Right lung (tissue), 5 donors: ENCODE results near the gene PHETA2. TPM values are rescaled to one million over a fixed set of nuclear protein-coding genes. Genes with fewer than 3 reads are reported as not detected.
A peak's percentile ranks its signal among the peaks of the same experiment; 100 is the strongest.
"Not testable (repeated sequence)": the region's sequence is repeated elsewhere in the genome, so short reads cannot be mapped to it uniquely, and the experiment has no call there.

Experiments used
- DNase-seq, 2 donors: peaks; one replicate each; pipeline ENCODE4 v3.0.0-alpha.2; 2013
- polyA plus RNA-seq, 5 donors: library from polyadenylated mRNA; unstranded; fragments of 120-200 nt; gene quantifications; one replicate each; pipeline versions ENCODE4 v1.2.1 to v1.2.3, GENCODE V29; 2013; ENCODE audit warnings: inconsistent platforms in 1 of 5, low replicate concordance in 1 of 5; ENCODE audit not compliant: insufficient read length in 5 of 5, insufficient read depth in 1 of 5

Gene PHETA2
- polyA plus RNA-seq, 5 donors, result 12.7 to 22.1 (median 14.5) TPM

DNA sequence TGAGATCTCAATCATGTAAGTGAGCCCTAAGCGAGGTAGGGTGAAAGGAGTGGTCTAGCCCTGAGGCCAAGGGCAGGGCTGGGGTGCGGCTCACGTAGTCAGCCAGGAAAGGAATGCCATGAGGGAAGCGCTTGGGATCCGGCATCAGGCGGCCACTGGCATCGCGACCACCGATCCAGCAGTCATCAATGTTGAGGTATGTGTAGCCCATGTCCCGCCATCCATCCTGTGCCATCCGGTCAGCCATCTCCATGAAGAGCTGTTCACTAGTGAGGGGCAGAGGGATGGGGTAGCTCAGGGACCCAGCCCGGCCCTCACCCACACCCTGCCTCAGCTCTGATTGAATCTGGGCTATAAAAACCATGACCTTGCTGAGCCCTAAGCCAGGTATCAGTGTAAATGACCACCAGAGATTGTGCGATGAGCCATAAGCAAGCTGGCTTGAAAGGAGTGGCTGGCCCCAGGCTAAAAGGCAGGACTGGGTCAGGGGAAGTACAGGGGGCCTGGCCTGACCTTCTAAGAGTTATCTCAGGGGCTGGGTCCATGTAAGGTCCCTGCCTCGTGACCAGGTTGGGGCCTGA is 6.3 kb upstream of the PHETA2 start:
- no peak for DNase-seq

DNA sequence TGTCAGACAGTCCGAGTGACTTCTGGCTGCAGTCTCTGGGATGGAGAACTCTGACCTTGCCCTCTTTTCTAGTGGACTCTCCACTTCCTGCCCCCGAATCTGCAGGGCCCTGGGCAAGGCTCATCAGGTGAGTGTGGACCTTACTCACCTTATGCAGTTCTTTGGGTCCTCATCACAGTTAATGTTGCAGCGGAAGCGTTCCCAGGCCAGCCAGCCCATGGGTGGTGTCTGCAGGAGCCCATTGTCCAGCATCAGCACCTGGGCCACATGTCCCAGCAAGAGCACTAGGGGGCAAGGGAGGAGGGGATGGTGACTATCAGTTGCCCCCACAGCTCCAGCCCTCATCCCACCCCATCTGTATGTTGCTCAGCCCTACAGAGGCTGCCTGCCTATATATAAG is 5.8 kb upstream of the PHETA2 start:
- no peak for DNase-seq

DNA sequence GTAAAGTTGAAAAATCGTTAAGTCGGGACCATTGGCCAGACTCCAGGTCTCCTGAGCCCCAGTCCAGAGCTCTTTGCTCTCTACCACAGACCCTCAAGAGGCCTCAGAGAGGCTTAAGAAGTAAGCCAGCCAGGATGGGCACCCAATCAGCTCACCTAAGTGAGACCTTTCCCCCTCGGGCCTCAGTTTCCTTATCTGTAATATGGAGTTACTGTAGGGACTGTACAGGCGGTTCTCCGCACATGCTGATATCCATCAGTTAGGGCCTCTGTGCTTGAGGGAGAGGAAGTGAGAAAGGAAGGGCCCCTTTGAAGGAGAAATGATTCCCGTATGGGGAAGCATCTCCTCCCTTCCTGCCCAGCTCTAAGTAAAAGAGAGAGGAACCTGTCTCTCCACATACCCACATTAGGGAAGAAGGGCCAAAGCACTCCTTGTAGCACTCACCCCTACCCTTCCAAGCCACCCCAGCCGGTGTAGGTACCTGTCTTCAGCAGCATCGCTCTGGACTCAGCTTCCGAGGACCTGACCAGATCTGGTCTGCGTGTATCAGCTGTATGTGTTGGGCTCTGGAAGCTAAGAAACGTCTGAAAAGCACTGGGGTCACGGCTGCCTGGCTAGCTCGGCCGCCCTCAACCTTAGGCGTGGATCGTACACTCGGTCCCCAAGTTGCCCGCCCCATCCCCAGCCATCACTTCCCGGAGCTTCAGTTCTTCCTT is 4.1 kb upstream of the PHETA2 start:
- DNase-seq, result no peak

DNA sequence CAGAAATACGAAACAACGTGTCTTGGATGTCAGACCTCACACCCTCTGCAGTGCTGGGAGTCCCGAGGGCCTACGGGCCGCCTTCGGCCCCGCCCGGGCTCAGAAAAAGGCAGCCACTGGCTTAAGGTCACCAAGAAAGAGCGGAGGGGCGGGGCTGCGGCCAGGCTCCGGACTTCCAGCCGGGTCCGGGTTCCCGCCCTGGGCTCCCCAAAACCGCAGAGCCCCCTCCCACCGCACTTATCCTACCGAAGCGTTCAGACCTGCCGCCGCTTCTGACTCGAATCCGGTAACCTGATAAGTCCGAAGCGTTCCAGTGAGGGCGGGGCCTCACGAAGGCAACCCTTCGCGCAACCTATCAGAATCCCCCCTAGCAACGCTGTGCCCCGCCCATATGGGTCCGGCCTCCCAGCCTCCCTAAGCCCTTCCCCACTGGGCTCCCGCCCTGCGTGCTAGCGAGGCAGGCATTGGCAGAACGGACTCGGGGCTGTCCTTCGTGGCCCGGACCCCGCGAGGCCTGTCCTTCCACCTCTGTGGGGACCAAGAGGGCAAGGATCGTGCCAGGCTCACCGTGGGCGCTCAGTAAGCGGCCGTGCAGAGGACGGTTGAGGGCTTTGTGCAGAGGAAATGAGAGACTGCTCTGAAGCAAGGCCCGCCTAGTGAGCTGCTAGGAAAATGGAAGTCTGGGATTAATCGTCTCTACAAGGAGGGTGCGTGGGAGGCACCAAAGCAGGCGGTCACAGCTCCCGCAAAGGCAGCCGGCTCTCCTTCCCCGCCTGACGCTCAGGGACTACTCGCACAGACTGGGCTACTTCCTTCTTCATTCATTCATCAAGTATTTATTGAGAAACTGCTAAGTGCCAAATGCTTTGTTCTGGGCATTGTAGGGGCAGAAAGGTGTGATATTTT is 3.3 kb upstream of the PHETA2 start, which contains the start of gene NAGA:
TSS of gene NAGA (minus strand) at position 296 of the 906 bp plus-strand sequence. CDS start 515 bp downstream, outside the sequence.
- peak; percentile 92 to 93 for DNase-seq

DNA sequence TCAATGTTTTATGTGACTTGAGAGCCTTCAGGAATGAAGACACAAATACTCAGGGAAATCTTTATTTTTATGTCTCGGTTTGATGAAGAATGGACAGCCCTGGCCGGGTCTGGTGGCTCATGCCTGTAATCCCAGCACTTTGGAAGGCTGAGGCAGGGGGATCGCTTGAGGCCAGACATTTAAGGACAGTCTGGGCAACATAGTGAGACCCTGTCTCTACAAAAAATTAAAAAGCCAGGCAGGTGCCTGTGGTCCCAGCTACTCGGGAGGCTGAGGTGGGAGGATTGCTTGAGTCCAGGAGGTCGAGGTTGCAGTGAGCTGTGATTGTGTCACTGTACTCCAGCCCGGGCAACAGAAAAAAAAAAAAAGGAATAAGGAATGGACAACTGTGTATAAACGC is 2.5 kb upstream of the PHETA2 start:
- not testable (repeated sequence) for DNase-seq

DNA sequence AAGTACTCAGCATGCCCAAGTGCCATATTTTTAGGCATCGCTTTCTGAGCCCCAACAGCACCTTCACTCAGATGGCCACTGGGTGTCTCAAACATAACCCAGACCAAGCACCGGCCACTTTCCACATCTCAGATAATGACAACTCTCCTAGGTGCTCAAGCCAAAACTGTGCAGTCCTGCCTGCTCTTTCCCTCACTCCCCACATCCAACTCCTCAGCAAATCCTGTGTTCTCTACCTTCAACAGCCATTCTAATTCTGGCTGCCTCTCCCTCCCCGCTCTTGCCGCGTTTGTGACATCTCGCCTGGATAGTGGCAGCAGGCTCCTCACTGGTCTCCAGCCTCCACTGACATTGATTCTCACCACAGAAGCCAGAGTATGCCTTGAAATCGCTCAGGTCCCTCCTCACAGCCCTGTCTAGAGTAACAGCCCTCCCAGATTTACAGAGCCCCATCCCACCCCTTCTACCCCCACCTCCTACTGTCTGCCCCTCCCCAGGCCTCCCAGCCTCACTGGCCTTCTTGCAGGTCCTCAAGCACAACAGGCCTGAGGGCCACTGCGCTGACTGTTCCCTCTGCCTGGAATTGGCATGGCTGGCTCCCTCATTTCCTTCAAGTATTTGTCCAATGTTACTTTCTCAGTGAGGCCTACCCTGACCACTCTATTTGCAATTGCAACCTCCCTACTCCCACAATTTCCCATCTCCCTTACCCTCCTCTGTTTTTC is 1.3 kb upstream of the PHETA2 start:
- DNase-seq, result no peak

DNA sequence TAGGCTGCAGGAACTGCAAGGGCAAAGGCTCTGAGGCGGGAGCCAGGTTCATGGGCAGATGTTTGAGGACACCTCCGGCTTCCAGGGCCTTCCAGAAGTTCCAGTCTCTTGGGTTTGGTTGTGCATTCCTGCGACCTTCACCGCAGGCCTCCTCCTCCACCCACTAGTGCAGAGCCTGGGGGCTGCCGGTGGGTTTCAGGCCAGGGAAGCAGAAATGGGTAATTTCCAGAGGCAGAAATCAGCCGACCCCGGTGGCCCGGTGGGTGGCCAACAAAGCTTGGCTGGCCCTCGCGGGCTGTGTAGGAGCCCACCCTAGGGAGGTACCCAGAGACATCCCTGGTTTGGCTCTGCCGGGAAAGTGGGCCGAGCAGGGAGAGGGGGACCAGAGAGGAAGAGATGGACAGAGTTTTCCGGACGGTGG is 417 bp upstream of the PHETA2 start:
- no peak for DNase-seq

DNA sequence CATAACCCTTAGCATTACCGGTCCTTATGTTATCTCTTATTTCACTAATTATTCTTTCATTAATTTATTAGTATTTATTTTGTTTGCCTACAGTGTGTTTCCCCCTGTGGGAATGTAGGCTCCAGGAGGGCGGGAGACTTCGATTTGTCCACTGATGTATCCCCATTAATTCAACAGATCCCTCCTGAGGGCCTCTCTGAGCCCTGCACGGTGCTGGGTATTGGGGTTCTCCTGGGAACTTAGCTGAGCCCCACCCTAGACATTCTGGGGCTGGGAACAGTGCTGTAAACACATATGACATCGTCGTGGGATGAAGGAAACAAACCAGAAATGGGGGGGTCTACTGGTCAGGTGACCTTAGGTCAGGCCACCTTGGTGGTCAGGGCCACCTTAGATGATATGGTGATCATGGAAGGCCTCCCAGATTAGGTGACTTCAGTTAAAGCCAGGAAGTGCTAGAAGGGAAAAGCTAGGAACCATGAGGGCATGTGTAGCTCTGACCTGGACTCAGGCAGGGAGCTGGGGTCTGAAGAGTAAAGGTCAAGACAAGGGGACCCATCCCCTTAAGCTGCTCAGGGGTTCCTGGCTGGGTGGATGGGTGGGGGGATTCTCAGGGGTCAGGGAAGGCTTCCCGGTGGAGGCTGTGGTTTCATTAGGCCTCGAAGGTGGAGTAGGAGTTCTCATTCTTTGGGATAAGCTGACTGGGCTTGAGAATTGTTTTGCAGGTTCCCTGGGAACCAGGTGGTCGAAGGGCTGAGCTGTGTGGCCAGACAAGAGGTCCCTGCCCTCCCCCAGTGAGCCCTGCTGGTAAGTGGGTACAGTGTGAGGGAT is 1.0 kb downstream of the PHETA2 start:
- DNase-seq, result no peak

DNA sequence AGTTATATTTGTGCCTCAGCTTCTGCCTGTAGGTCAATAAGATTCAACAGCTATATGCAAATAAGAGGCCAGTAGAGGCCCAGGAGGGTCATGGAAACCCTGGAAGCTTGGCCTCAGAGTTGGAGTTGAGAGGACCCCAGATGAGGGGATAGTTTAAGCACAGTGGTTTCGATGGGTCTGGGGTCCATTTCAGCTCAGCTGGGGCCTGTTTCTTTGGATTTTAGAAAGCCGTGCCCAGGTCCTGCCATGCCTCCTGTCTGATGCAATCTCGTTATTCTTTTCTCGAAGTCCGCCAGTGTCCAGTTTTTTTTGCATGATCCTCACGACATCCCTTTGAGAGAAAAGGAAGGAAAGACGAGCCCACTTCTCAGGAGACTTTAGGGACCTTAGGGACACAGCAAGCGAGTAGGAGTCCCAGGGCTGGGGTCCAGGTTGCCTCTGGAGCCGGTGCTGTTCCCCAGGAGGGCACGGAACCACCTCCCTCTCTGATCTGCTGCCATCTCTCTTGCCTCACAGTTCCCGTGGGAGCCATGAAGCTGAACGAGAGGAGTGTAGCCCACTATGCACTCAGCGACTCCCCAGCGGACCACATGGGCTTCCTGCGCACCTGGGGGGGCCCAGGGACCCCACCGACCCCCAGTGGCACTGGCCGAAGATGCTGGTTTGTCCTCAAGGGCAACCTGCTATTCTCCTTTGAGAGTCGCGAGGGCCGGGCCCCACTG is 2.9 kb downstream of the PHETA2 start:
- no peak for DNase-seq

DNA sequence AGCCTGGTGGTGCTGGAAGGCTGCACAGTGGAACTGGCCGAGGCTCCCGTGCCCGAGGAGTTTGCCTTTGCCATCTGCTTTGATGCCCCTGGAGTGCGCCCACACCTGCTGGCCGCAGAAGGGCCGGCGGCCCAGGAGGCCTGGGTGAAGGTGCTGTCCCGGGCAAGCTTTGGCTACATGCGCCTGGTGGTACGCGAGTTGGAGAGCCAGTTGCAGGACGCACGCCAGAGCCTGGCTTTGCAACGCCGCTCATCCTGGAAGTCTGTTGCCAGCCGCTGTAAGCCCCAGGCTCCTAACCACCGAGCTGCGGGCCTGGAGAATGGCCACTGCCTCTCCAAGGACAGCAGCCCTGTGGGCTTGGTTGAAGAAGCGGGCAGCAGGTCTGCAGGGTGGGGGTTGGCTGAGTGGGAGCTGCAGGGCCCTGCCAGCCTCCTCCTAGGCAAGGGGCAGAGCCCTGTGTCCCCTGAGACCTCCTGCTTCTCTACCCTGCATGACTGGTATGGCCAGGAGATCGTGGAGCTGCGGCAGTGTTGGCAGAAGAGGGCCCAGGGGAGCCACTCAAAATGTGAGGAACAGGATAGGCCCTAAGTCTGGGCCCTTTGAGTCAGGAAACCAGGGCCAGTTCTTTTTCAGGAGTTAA is 3.6 kb downstream of the PHETA2 start:
- DNase-seq, result no peak

DNA sequence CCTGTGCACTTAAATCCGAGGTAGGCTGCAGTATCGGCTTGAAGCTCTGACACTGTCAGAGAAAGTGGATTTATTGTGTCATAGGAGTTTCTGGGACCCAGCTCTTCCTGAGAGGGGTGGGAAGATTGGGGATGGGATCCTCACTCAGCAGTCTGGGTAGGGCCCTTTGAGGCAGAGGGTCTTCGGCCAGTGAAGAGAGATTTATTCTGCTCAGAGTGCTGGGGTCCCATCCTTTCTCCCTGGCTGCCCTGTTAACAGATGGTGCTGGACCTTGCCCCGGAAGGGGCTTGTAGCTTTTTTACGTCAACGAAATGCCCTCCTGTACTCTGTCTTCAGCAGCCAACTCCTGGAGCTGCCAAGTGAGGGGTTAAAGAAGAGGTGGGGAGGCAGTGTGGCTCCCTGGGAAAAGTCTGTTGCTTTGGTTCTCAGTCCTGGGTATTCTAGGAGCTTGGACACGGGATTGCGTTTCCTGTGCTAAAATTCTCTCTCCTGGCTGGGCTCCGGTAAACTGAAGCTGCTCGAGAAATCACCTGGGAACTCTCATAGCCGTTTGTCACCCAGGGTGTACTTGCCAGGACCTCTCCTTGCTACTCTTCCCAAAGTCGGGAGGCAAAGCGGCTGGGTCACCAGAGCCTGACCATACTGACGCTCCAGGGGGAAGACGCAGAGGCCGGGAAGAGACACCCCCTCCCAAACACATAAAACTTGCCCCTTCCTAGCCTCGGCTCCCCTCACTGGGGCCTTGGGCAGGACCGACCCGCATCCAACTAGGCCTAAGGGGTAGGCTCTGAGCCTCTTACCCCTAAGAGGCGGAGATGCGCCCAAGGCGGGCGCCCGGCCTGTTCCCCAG is 4.6 kb downstream of the PHETA2 start:
- no peak for DNase-seq

DNA sequence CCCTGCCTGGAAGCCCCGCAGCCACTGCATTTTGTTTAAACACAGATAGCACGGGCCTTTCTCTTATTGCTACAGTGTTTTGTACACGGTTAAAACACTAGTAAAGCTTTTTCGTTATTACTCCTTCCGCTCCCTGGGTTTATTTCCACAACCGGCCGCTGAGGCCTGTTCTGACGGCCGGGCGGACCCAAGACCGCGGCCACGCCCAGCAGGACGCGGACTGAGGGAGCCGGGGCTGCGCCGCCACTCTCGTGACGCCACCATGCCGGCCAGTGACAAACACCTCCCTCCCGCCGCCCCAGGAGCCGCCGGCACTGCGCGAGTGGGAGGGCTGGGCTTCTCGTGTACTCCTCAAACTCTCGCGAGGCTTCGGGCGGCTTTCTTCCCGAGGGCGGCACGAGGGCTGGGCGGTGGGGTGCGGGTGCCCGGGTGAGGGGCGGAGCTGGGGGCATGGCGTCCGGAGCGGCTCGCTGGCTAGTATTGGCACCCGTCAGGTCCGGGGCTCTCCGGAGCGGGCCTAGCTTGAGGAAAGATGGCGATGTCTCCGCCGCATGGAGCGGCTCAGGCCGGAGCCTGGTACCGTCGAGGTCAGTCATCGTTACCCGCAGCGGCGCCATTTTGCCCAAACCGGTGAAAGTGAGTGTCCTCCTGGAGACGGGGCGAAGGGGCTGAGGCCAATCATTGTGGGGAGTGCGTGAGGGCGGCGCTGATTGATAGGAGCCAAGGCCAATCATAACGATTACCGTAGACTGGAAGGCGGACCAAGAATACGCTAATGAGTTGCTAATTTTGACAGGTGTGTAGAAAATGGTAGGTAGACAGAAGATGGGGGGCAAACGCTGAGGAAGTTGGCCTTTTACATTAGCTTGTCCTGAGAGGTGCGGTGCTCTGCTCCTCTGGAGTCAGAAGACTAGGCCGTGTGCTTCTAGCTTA is 5.5 kb downstream of the PHETA2 start, which contains the start of gene SMDT1:
TSS of gene SMDT1 (plus strand) at position 382 of the 933 bp plus-strand sequence. CDS start at position 451, 69 bp downstream.
- peak; percentile 98 to 99 for DNase-seq

DNA sequence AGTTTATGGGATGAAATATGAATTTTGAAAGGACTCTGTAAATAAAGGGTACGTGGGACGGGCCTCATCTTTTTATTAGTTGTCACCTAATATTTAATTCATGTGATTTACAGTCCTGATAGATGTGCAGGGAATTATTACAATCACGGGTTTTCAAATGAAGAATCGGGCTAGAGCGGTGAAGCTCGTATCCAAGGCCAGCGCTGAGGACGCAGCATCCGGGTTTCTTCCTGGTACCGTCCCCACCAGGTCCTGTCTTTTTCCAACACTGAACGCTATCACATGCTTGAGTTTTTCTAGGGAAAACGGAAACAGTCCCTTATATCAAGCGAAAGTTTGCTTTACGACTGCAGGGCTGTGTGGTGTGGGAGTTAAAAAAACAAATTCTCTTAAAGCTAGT is 6.2 kb downstream of the PHETA2 start:
- DNase-seq, result no peak

DNA sequence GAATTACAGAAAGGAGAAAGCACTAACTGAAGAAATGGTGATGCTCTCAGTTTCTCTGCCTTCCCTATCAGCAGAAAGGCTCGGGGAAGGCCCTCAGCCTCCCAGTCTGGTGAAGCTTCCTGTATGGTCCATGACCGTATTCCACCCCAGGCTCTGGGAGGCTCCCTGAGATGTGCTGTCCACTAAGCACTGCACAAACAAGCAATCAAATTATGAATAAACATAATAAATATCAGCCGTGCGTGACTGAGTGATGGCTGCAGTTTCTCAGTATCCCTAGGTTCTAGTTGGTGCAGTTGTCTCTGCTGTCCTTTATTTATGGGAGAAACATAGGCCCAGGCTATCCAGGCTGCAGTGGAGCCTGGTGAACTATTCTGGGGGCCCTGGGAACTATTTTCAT is 9.1 kb downstream of the PHETA2 start:
- no peak for DNase-seq

DNA sequence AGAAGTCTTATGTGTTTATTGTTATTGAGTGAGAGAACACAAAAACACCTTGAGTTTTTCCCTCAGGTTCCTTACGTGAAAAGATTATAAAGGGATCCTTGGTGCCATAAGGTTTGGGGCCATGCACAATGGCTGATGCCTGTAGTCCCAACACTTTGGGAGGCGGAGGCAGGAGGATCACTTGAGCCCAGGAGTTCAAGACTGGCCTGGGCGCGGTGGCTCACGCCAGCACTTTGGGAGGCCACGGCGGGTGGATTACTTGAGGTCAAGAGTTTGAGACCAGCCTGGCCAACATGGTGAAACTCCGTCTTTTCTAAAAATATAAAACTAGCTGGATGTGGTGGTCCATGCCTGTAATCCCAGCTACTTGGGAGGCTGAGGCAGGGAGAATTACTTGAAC is 10.8 kb downstream of the PHETA2 start:
- DNase-seq, result no peak

DNA sequence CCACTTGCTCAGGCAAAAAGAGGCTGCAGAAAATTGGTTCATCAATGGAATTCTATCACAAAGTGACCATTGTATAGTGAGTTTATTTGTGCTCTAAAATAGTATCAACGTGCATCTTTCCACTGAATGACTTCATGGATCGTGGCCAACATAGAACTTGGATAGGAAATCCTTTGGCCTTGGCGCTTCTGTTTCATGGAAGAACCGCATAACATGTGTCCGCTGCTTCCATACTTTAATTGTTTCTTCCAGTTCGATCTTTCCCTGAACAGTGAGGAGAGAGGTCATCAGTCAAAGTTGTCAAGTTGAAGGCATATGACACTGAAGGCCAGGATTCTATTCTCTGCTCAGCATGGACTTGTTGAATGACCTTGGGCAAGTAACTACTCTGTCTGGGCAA is 12.0 kb downstream of the PHETA2 start:
- DNase-seq, result no peak
